Testis (tissue), 3 donors: ENCODE data around the gene NFIA. TPM values are rescaled to one million over a fixed set of nuclear protein-coding genes. Genes with fewer than 3 reads are reported as not detected.

ENCODE experiments used
- DNase-seq: peaks from one replicate; pipeline ENCODE4 v3.0.0-alpha.2; 2019
- H3K27ac ChIP-seq, 2 donors: fragments of 200-600 bp; sonication (generic); one replicate each; pipeline ENCODE4 v1.5.1; 2019
- H3K27me3 ChIP-seq: fragments of 200-600 bp; sonication (generic); one replicate; pipeline ENCODE4 v1.5.1; 2019
- H3K36me3 ChIP-seq: fragments of 200-600 bp; sonication (generic); one replicate; pipeline ENCODE4 v1.5.1; 2017; ENCODE audit warnings: low read depth; ENCODE audit errors: missing control alignments
- H3K4me1 ChIP-seq: fragments of 200-600 bp; sonication (generic); one replicate; pipeline ENCODE4 v1.5.1; 2019
- H3K4me3 ChIP-seq, 2 donors: fragments of 200-600 bp; sonication (generic); one replicate each; pipeline ENCODE4 v1.5.1; 2017 to 2019
- H3K9me3 ChIP-seq: fragments of 200-600 bp; sonication (generic); one replicate; pipeline ENCODE4 v1.5.1; 2017
- CTCF ChIP-seq, 3 experiments: fragments of 450-650 bp in 2 of 3; fragments of 200-600 bp in 1 of 3; sonication (generic) in 1 of 3; IDR thresholded peaks; one replicate each; pipeline ENCODE4 v1.5.1; 2016 to 2019; ENCODE audit warnings: antibody characterized with exemption in 3 of 3, mild to moderate bottlenecking in 2 of 3, moderate library complexity in 1 of 3
- POLR2A ChIP-seq: fragments of 450-650 bp; IDR thresholded peaks from one replicate; pipeline ENCODE4 v1.6.1; 2017; ENCODE audit warnings: antibody characterized with exemption, mild to moderate bottlenecking, moderate library complexity
- WGBS, 2 donors: methylation state at CpG; one replicate each; pipeline ENCODE4 v1.1.5; 2018; 5-methylcytosine and 5-hydroxymethylcytosine counted together
- intact Hi-C: fragments of 100-400 bp; cut with DNase I; formaldehyde crosslinking; loops from one replicate; pipeline ENCODE4 v1.15.1; 2023; ENCODE audit warnings: low total_unique reads
- polyA plus RNA-seq: library from polyadenylated mRNA; stranded (reverse); fragments of 350-450 nt; fragmentation: Illumina TruSeq; extraction: RNeasy Lipid Tissue Mini Kit (QIAGEN cat#74804); gene quantifications from one replicate; pipeline ENCODE4 v1.2.3, GENCODE V29; 2014; ENCODE audit warnings: low read depth, low replicate concordance; ENCODE audit not compliant: insufficient read depth
- total RNA-seq, 2 donors: library from RNA; depleted of rRNA; stranded (reverse); fragments of >200 nt; gene quantifications; one replicate each; pipeline ENCODE4 v1.2.3, GENCODE V29; 2016

Gene NFIA
- total and polyA plus RNA-seq, 3 donors from 2014 or later: 11.6 to 78.9 (median 53.5) TPM

DNA sequence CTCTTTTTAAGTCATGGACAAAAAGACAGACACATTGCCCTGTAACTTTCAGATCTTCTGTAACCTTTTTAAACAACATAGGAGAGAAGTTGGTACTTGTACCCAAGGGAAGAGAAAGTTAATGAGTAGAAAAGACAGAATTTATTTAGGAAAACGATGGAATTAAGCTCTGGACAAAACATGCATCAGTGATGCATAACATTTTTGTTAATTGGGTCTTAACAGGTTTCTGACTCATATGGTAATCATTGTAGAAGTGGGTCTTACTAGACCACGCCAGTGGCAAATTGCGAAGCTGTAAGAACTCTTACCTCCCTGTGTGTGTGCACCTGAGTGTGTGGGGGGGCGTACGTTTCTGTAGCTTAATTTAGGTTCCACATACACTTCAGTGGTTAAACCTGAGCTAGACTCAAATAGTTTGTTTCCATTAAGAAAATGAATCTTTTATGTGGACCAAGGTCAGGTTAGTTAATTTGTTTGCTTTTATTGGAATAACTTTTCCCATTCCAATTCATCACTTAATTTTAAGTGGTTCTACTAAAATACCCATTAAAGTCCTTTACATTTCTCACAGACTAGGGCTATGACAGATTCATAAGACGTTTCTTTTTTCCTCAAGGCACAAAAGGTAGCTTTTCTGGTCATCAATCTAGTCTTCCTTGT lies 48.1 kb downstream of the NFIA start:
- intact Hi-C loops: no loop called here
- WGBS, 2 donors: 72 to 78% methylated on average over 6 of the region's 6 CpGs

GRCh38 chr1:61131248-61131647 lies 48.9 kb downstream of the NFIA start:
- H3K27ac ChIP-seq: no peak overlapping the region
- TF ChIP-seq POLR2A (no peak), CTCF (IDR thresholded peaks at IDR 0.05) (no peak)
- intact Hi-C loops: no loop called here
- H3K4me3 ChIP-seq: no peak overlapping the region
- DNase-seq: no peak
- H3K36me3 ChIP-seq: no peaks in the 10 kb centered on the region
- H3K4me1 ChIP-seq: peaks cover 12% of the 10 kb centered on the region
- H3K9me3 ChIP-seq: no peaks in the 10 kb centered on the region
- no peaks in the 10 kb centered on the region for H3K27me3 ChIP-seq

More for the DNA sequence above, 48.1 kb downstream of the NFIA start:
- Histone ChIP-seq H3K36me3 (no peaks in the 10 kb centered on the region), H3K27ac (no peak overlapping the region), H3K4me3 (no peak overlapping the region), H3K27me3 (no peaks in the 10 kb centered on the region), H3K9me3 (no peaks in the 10 kb centered on the region), H3K4me1 (peaks cover 12% of the 10 kb centered on the region)
- DNase-seq: no peak
- TF ChIP-seq POLR2A (no peak), CTCF (IDR thresholded peaks at IDR 0.05) (no peak)

DNA sequence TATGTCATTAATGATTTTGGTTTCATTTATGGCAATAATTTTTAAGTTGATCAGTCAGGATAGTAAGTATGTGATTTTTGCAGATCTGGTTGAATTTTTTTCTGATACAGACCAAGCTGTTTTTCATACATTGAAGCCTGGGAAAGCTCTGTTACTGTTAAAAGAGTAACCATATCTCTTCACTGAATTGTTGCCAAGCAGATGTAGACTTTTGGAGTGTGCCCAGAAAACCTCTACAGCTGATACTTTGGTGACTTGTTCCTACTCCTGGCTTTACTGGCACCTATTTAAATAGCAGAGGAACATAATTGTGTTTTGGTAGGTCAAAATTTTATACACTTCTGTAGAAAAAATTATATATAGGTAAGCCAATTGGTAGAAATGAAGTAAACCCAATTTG lies 49.4 kb downstream of the NFIA start:
- intact Hi-C loops: no loop called here
- Histone ChIP-seq H3K36me3 (no peaks in the 10 kb centered on the region), H3K4me3 (no peak overlapping the region), H3K27me3 (no peaks in the 10 kb centered on the region), H3K27ac (no peak overlapping the region), H3K9me3 (no peaks in the 10 kb centered on the region), H3K4me1 (peaks cover 12% of the 10 kb centered on the region)
- DNase-seq: no peak
- no peak for TF ChIP-seq CTCF (IDR thresholded peaks at IDR 0.05)

DNA sequence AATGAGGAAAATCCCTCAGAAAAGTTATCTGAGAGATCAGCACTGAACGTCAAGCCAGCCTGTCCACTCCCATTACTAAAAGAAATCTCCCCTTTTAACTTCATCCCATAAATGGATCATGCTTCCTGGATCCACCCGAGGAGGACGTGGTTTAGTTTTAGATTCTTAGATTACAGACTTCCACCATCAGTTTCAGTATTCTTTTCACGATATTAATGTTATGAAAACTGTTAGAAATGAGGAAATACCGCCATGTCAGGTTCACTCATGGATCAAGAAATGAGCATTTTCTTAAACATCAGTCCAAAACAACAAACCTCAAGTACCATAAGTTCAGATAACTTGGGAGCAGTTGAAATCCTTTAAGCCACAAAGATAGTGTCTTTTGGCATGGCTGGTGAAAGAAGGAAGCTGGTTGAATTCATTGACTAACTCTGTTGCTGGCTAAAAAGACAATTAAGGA lies 49.8 kb downstream of the NFIA start:
- Histone ChIP-seq H3K27ac (peak overlapping the region; percentile 16 to 55), H3K36me3 (no peaks in the 10 kb centered on the region), H3K9me3 (no peaks in the 10 kb centered on the region), H3K4me1 (peaks cover 12% of the 10 kb centered on the region), H3K4me3 (no peak overlapping the region), H3K27me3 (no peaks in the 10 kb centered on the region)
- 40 to 49% methylated on average over 5 of the region's 5 CpGs for WGBS, 2 donors
- TF ChIP-seq POLR2A: no peak
- TF ChIP-seq CTCF (IDR thresholded peaks at IDR 0.05): no peak
- intact Hi-C loops: no loop called here
- DNase-seq: no peak
